Measurements from ENCODE around the gene DNAAF5.
"Not testable (repeated sequence)": the region's sequence is repeated elsewhere in the genome, so short reads cannot be mapped to it uniquely, and the experiment has no call there.

The DNAAF5 gene

DNA sequence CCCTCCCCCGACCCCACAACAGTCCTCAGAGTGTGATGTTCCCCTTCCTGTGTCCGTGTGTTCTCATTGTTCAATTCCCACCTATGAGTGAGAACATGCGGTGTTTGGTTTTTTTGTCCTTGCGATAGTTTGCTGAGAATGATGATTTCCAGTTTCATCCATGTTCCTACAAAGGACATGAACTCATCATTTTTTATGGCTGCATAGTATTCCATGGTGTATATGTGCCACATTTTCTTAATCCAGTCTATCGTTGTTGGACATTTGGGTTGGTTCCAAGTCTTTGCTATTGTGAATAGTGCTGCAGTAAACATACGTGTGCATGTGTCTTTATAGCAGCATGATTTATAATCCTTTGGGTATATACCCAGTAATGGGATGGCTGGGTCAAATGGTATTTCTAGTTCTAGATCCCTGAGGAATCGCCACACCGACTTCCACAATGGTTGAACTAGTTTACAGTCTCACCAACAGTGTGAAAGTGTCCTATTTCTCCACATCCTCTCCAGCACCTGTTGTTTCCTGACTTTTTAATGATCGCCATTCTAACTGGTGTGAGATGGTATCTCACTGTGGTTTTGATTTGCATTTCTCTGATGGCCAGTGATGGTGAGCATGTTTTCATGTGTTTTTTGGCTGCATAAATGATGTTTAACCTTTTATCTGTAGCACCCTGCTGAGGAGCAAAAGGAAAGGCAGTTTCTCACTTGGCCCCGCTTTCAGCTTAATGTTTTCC is 70.1 kb downstream of the DNAAF5 start:
- not testable (repeated sequence) for H3K27me3 ChIP-seq (ENCODE audit: insufficient read depth, low read length); H2BK120ac ChIP-seq (ENCODE audit: insufficient read depth, low read length, poor library complexity); H3K4me2 ChIP-seq (ENCODE audit: low read length); H3K36me3 ChIP-seq (ENCODE audit: control insufficient read depth in 1 of 2, insufficient read depth in 2 of 2, low read length in 2 of 2); H3K9ac ChIP-seq (ENCODE audit: low read length); H3K4me1 ChIP-seq (ENCODE audit: control insufficient read depth in 1 of 2, insufficient read depth in 2 of 2, low read length in 2 of 2); H3K23ac ChIP-seq (ENCODE audit: low read length); H2BK12ac ChIP-seq (ENCODE audit: low read length); H4K91ac ChIP-seq (ENCODE audit: low read depth, low read length); H3K18ac ChIP-seq (ENCODE audit: low read length); H2AFZ ChIP-seq (ENCODE audit: insufficient read depth, low read length, poor library complexity); H3K14ac ChIP-seq (ENCODE audit: low read length); H4K12ac ChIP-seq (ENCODE audit: low read depth, low read length); H2AK5ac ChIP-seq (ENCODE audit: low read length); H3K4me3 ChIP-seq (ENCODE audit: low read depth, low read length); H2BK5ac ChIP-seq (ENCODE audit: low read depth, low read length, poor library complexity); DNase-seq; H3K4ac ChIP-seq (ENCODE audit: low read depth, low read length); H3K9me3 ChIP-seq (ENCODE audit: insufficient read depth, low read depth, low read length); H4K8ac ChIP-seq (ENCODE audit: low read depth, low read length); H3K79me2 ChIP-seq (ENCODE audit: control insufficient read depth, insufficient read depth, low read length, poor library complexity); H3K27ac ChIP-seq (ENCODE audit: low read depth, low read length); H3K79me1 ChIP-seq (ENCODE audit: low read length)
- WGBS (ENCODE audit: extremely low coverage, insufficient coverage, insufficient read length): no CpG with 5 or more reads among the region's 10 CpGs

DNA sequence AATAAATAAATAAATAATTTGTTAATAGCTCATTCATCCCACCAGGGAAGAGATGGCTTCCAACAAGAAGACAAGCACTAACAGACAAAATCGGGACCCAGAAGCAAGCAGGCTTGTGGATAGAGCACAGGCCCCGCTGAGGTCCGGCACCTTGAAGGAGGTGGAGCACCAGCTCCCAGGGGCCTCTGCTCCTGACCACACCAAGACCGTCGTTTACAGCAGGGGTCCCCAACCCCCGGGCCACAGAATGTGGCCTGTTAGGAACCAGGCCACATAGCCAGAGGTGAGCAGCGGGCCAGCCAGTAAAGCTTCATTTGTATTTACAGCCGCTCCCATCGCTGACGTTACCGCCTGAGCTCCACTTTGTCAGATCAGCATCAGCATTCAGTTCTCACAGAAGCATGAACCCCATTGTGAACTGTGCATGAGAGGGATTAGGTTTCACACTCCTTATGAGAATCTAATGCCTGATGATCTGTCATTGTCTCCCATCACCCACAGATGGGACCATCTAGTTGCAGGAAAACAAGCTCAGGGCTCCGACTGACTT is 72.5 kb downstream of the DNAAF5 start:
- Histone ChIP-seq H3K23ac (ENCODE audit: low read length) (no peak overlapping the region), H3K79me2 (ENCODE audit: control insufficient read depth, insufficient read depth, low read length, poor library complexity) (no peaks in the 10 kb centered on the region), H3K36me3 (ENCODE audit: control insufficient read depth in 1 of 2, insufficient read depth in 2 of 2, low read length in 2 of 2) (peaks cover 0 to under 1% of the 10 kb centered on the region in 2 experiments), H3K79me1 (ENCODE audit: low read length) (no peaks in the 10 kb centered on the region), H3K4ac (ENCODE audit: low read depth, low read length) (no peak overlapping the region), H2AK5ac (ENCODE audit: low read length) (no peak overlapping the region), H3K18ac (ENCODE audit: low read length) (no peak overlapping the region), H4K8ac (ENCODE audit: low read depth, low read length) (no peak overlapping the region), H3K27me3 (ENCODE audit: insufficient read depth, low read length) (no peaks in the 10 kb centered on the region), H3K4me3 (ENCODE audit: low read depth, low read length) (no peak overlapping the region), H3K9me3 (ENCODE audit: insufficient read depth, low read depth, low read length) (peaks cover 3% of the 10 kb centered on the region), H3K14ac (ENCODE audit: low read length) (no peak overlapping the region), H3K4me1 (ENCODE audit: control insufficient read depth in 1 of 2, insufficient read depth in 2 of 2, low read length in 2 of 2) (no peaks in the 10 kb centered on the region), H2BK120ac (ENCODE audit: insufficient read depth, low read length, poor library complexity) (no peak overlapping the region), H2BK5ac (ENCODE audit: low read depth, low read length, poor library complexity) (no peak overlapping the region), H2BK12ac (ENCODE audit: low read length) (no peak overlapping the region), H4K91ac (ENCODE audit: low read depth, low read length) (no peak overlapping the region), H3K9ac (ENCODE audit: low read length) (no peak overlapping the region), H3K27ac (ENCODE audit: low read depth, low read length) (no peak overlapping the region), H4K12ac (ENCODE audit: low read depth, low read length) (no peak overlapping the region), H3K4me2 (ENCODE audit: low read length) (no peak overlapping the region), H2AFZ (ENCODE audit: insufficient read depth, low read length, poor library complexity) (no peak overlapping the region)
- no CpG with 5 or more reads among the region's 12 CpGs for WGBS (ENCODE audit: extremely low coverage, insufficient coverage, insufficient read length)
- DNase-seq: no peak

DNA sequence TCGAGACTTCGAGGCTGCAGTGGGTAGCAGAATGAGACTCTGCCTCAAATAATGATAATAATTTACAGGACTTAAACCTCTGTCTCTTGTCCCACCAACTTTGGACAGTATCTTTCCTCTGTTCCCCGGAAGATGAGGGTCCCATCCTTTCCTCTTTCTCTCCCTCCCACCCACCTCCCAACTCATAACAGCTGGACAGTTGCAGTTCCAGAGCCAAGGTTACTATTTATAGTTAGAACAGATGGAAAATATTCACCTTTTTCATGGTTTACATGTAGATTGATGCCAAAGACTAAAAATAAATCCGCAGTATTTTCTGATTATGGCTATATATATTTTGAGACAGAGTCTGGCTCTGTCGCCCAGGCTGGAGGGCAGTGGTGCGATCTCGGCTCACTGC is 74.2 kb downstream of the DNAAF5 start:
- H2BK12ac ChIP-seq (ENCODE audit: low read length): no peak overlapping the region
- no peak overlapping the region for H2AK5ac ChIP-seq (ENCODE audit: low read length)
- H3K4me3 ChIP-seq (ENCODE audit: low read depth, low read length): no peak overlapping the region
- H2BK5ac ChIP-seq (ENCODE audit: low read depth, low read length, poor library complexity): no peak overlapping the region
- no peak overlapping the region for H4K8ac ChIP-seq (ENCODE audit: low read depth, low read length)
- no CpG with 5 or more reads among the region's 7 CpGs for WGBS (ENCODE audit: extremely low coverage, insufficient coverage, insufficient read length)
- H3K14ac ChIP-seq (ENCODE audit: low read length): no peak overlapping the region
- H2BK120ac ChIP-seq (ENCODE audit: insufficient read depth, low read length, poor library complexity): no peak overlapping the region
- H3K79me2 ChIP-seq (ENCODE audit: control insufficient read depth, insufficient read depth, low read length, poor library complexity): no peaks in the 10 kb centered on the region
- H3K23ac ChIP-seq (ENCODE audit: low read length): no peak overlapping the region
- no peak overlapping the region for H3K27ac ChIP-seq (ENCODE audit: low read depth, low read length)
- H4K91ac ChIP-seq (ENCODE audit: low read depth, low read length): no peak overlapping the region
- no peak overlapping the region for H2AFZ ChIP-seq (ENCODE audit: insufficient read depth, low read length, poor library complexity)
- no peaks in the 10 kb centered on the region for H3K79me1 ChIP-seq (ENCODE audit: low read length)
- H4K12ac ChIP-seq (ENCODE audit: low read depth, low read length): no peak overlapping the region
- H3K9me3 ChIP-seq (ENCODE audit: insufficient read depth, low read depth, low read length): no peaks in the 10 kb centered on the region
- DNase-seq: no peak
- H3K4me1 ChIP-seq (ENCODE audit: control insufficient read depth in 1 of 2, insufficient read depth in 2 of 2, low read length in 2 of 2): no peaks in the 10 kb centered on the region
- peaks cover 0 to 2% of the 10 kb centered on the region in 2 experiments for H3K36me3 ChIP-seq (ENCODE audit: control insufficient read depth in 1 of 2, insufficient read depth in 2 of 2, low read length in 2 of 2)
- H3K4ac ChIP-seq (ENCODE audit: low read depth, low read length): no peak overlapping the region
- no peak overlapping the region for H3K9ac ChIP-seq (ENCODE audit: low read length)
- no peak overlapping the region for H3K18ac ChIP-seq (ENCODE audit: low read length)
- H3K27me3 ChIP-seq (ENCODE audit: insufficient read depth, low read length): no peaks in the 10 kb centered on the region
- H3K4me2 ChIP-seq (ENCODE audit: low read length): no peak overlapping the region

DNA sequence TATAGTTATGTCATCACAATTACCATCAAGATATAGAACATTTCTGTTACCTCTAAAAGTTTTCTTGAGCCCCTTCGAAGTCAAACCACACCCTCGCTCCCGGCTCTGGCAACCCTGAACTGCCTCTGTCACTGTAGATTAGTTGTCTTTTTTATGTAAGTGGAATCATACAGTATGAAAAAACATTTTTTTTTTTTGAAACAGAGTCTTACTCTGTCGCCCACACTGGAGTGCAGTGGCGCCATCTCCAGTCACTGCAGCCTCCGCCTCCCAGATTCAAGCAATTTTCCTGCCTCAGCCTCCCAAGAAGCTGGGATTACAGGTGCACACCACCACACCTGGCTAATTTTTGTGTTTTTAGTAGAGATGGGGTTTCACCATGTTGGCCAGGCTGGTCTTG is 74.9 kb downstream of the DNAAF5 start:
- H2AK5ac ChIP-seq (ENCODE audit: low read length); H3K4ac ChIP-seq (ENCODE audit: low read depth, low read length); H2BK12ac ChIP-seq (ENCODE audit: low read length); H3K4me2 ChIP-seq (ENCODE audit: low read length); H3K9ac ChIP-seq (ENCODE audit: low read length); DNase-seq; H2BK5ac ChIP-seq (ENCODE audit: low read depth, low read length, poor library complexity); H2AFZ ChIP-seq (ENCODE audit: insufficient read depth, low read length, poor library complexity); H3K4me1 ChIP-seq (ENCODE audit: control insufficient read depth in 1 of 2, insufficient read depth in 2 of 2, low read length in 2 of 2); H3K4me3 ChIP-seq (ENCODE audit: low read depth, low read length); H3K27me3 ChIP-seq (ENCODE audit: insufficient read depth, low read length); H3K36me3 ChIP-seq (ENCODE audit: control insufficient read depth in 1 of 2, insufficient read depth in 2 of 2, low read length in 2 of 2); H4K12ac ChIP-seq (ENCODE audit: low read depth, low read length); H2BK120ac ChIP-seq (ENCODE audit: insufficient read depth, low read length, poor library complexity); H3K18ac ChIP-seq (ENCODE audit: low read length); H4K8ac ChIP-seq (ENCODE audit: low read depth, low read length); H3K27ac ChIP-seq (ENCODE audit: low read depth, low read length); H3K9me3 ChIP-seq (ENCODE audit: insufficient read depth, low read depth, low read length); H3K23ac ChIP-seq (ENCODE audit: low read length); H4K91ac ChIP-seq (ENCODE audit: low read depth, low read length); H3K14ac ChIP-seq (ENCODE audit: low read length); H3K79me1 ChIP-seq (ENCODE audit: low read length); H3K79me2 ChIP-seq (ENCODE audit: control insufficient read depth, insufficient read depth, low read length, poor library complexity): not testable (repeated sequence)
- WGBS (ENCODE audit: extremely low coverage, insufficient coverage, insufficient read length): no CpG with 5 or more reads among the region's 6 CpGs
